Trophoblast cell (in vitro differentiated cells and primary cell): Measurements from ENCODE around the gene IFITM5.
"Not testable (repeated sequence)": the region's sequence is repeated elsewhere in the genome, so short reads cannot be mapped to it uniquely, and the experiment has no call there.

Source experiments
- DNase-seq, 2 donors: peaks; one replicate each; pipeline ENCODE4 v3.0.0-alpha.2; 2016
- H2AFZ ChIP-seq: 2 replicates; pipeline ENCODE4 v1.6.1; 2013; ENCODE audit warnings: low read length, moderate library complexity, mild to moderate bottlenecking; ENCODE audit not compliant: insufficient read depth, poor library complexity
- H2AK5ac ChIP-seq: 2 replicates; pipeline ENCODE4 v1.6.1; 2013; ENCODE audit warnings: mild to moderate bottlenecking, low read length
- H2BK120ac ChIP-seq: 2 replicates; pipeline ENCODE4 v1.6.1; 2013; ENCODE audit warnings: low read length, mild to moderate bottlenecking, moderate library complexity; ENCODE audit not compliant: insufficient read depth, poor library complexity
- H2BK12ac ChIP-seq: 2 replicates; pipeline ENCODE4 v1.6.1; 2013; ENCODE audit warnings: mild to moderate bottlenecking, low read length, moderate library complexity
- H2BK5ac ChIP-seq: 2 replicates; pipeline ENCODE4 v1.6.1; 2013; ENCODE audit warnings: low read length, low read depth, moderate library complexity, mild to moderate bottlenecking; ENCODE audit not compliant: poor library complexity
- H3K14ac ChIP-seq: 2 replicates; pipeline ENCODE4 v1.6.1; 2013; ENCODE audit warnings: mild to moderate bottlenecking, low read length
- H3K18ac ChIP-seq: 2 replicates; pipeline ENCODE4 v1.6.1; 2013; ENCODE audit warnings: mild to moderate bottlenecking, low read length
- H3K23ac ChIP-seq: 2 replicates; pipeline ENCODE4 v1.6.1; 2013; ENCODE audit warnings: low read length
- H3K27ac ChIP-seq: 2 replicates; pipeline ENCODE4 v1.5.1; 2013; ENCODE audit warnings: low read depth, mild to moderate bottlenecking, inconsistent platforms, low read length, moderate library complexity
- H3K27me3 ChIP-seq: 2 replicates; pipeline ENCODE4 v1.6.1; 2013; ENCODE audit warnings: inconsistent platforms, mild to moderate bottlenecking, low read length, moderate library complexity; ENCODE audit not compliant: insufficient read depth
- H3K36me3 ChIP-seq, 2 experiments: 1 replicate in 1 of 2; 2 replicates in 1 of 2; pipeline ENCODE4 v1.6.1; 2013; ENCODE audit warnings: low read length in 2 of 2, mild to moderate bottlenecking in 2 of 2, moderate library complexity in 1 of 2; ENCODE audit not compliant: insufficient read depth in 2 of 2, control insufficient read depth in 1 of 2
- H3K4ac ChIP-seq: 2 replicates; pipeline ENCODE4 v1.6.1; 2013; ENCODE audit warnings: low read depth, mild to moderate bottlenecking, low read length, moderate library complexity
- H3K4me1 ChIP-seq, 2 experiments: 1 replicate in 1 of 2; 2 replicates in 1 of 2; pipeline ENCODE4 v1.6.1; 2013; ENCODE audit warnings: low read length in 2 of 2, mild to moderate bottlenecking in 2 of 2, moderate library complexity in 1 of 2; ENCODE audit not compliant: insufficient read depth in 2 of 2, control insufficient read depth in 1 of 2
- H3K4me2 ChIP-seq: 2 replicates; pipeline ENCODE4 v1.6.1; 2013; ENCODE audit warnings: inconsistent platforms, mild to moderate bottlenecking, low read length, moderate library complexity
- H3K4me3 ChIP-seq: 2 replicates; pipeline ENCODE4 v1.5.1; 2013; ENCODE audit warnings: mild to moderate bottlenecking, low read depth, low read length, inconsistent platforms
- H3K79me1 ChIP-seq: one replicate; pipeline ENCODE4 v1.6.1; 2013; ENCODE audit warnings: low read length
- H3K79me2 ChIP-seq: 2 replicates; pipeline ENCODE4 v1.6.1; 2013; ENCODE audit warnings: low read length, mild to moderate bottlenecking; ENCODE audit not compliant: control insufficient read depth, insufficient read depth, poor library complexity
- H3K9ac ChIP-seq: 2 replicates; pipeline ENCODE4 v1.6.1; 2013; ENCODE audit warnings: mild to moderate bottlenecking, low read length
- H3K9me3 ChIP-seq: 2 replicates; pipeline ENCODE4 v1.6.1; 2013; ENCODE audit warnings: low read depth, mild to moderate bottlenecking, control low read depth, inconsistent platforms, low read length; ENCODE audit not compliant: insufficient read depth
- H4K12ac ChIP-seq: 2 replicates; pipeline ENCODE4 v1.6.1; 2013; ENCODE audit warnings: low read depth, mild to moderate bottlenecking, low read length, moderate library complexity
- H4K8ac ChIP-seq: 2 replicates; pipeline ENCODE4 v1.6.1; 2013; ENCODE audit warnings: low read depth, mild to moderate bottlenecking, low read length, moderate library complexity
- H4K91ac ChIP-seq: one replicate; pipeline ENCODE4 v1.6.1; 2013; ENCODE audit warnings: low read depth, mild to moderate bottlenecking, low read length, moderate library complexity
- WGBS: extraction: QIAGEN DNeasy Blood & Tissue Kit; methylation state at CpG from one replicate; pipeline ENCODE4 v1.1.7; 2013; ENCODE audit warnings: missing lambda C conversion rate; ENCODE audit not compliant: insufficient read length, insufficient coverage; ENCODE audit errors: extremely low coverage; 5-methylcytosine and 5-hydroxymethylcytosine counted together

Gene IFITM5

GRCh38 chr11:311013-311748 is 11.9 kb upstream of the IFITM5 start:
- H3K79me2 ChIP-seq, H2BK12ac ChIP-seq, H3K23ac ChIP-seq, H4K8ac ChIP-seq, H2BK120ac ChIP-seq, H3K4ac ChIP-seq, H4K91ac ChIP-seq, H3K36me3 ChIP-seq, H3K27ac ChIP-seq, H3K27me3 ChIP-seq, H2BK5ac ChIP-seq, H3K14ac ChIP-seq, H3K9me3 ChIP-seq, DNase-seq, H3K4me2 ChIP-seq, H2AFZ ChIP-seq, H3K4me3 ChIP-seq, H4K12ac ChIP-seq, H3K18ac ChIP-seq, H2AK5ac ChIP-seq, H3K9ac ChIP-seq: not testable (repeated sequence)
- H3K79me1 ChIP-seq, result peaks cover 13% of the 10 kb centered on the region
- no CpG with 5 or more reads among the region's 71 CpGs for WGBS
- H3K4me1 ChIP-seq, result peaks cover 20 to 26% of the 10 kb centered on the region in 2 experiments

GRCh38 chr11:309979-310572 is 10.8 kb upstream of the IFITM5 start:
- WGBS, result no CpG with 5 or more reads among the region's 18 CpGs
- H3K4ac ChIP-seq, H3K18ac ChIP-seq: not testable (repeated sequence)

GRCh38 chr11:308740-309665 is 9.7 kb upstream of the IFITM5 start:
- H2BK5ac ChIP-seq, H2AFZ ChIP-seq, H3K4me3 ChIP-seq, H3K4me2 ChIP-seq, H3K27me3 ChIP-seq, H3K23ac ChIP-seq, H4K12ac ChIP-seq, H3K9ac ChIP-seq, H3K9me3 ChIP-seq, H4K91ac ChIP-seq, H3K27ac ChIP-seq, H3K36me3 ChIP-seq, H4K8ac ChIP-seq, H3K4ac ChIP-seq, H3K14ac ChIP-seq, H3K18ac ChIP-seq, H2AK5ac ChIP-seq, H2BK12ac ChIP-seq, H3K79me2 ChIP-seq, H2BK120ac ChIP-seq: not testable (repeated sequence)
- peaks cover 12% of the 10 kb centered on the region for H3K79me1 ChIP-seq
- DNase-seq, result peak; percentile 90 to 94
- H3K4me1 ChIP-seq, result peaks cover 18 to 24% of the 10 kb centered on the region in 2 experiments
- WGBS, result no CpG with 5 or more reads among the region's 24 CpGs

More at GRCh38 chr11:309979-310572, 10.8 kb upstream of the IFITM5 start:
- H3K79me2 ChIP-seq, H2BK12ac ChIP-seq, DNase-seq, H4K91ac ChIP-seq, H2AK5ac ChIP-seq, H3K4me3 ChIP-seq, H3K36me3 ChIP-seq, H3K14ac ChIP-seq, H2BK120ac ChIP-seq, H2AFZ ChIP-seq, H3K27ac ChIP-seq, H3K9me3 ChIP-seq, H3K9ac ChIP-seq, H3K23ac ChIP-seq, H4K8ac ChIP-seq, H3K27me3 ChIP-seq, H4K12ac ChIP-seq, H2BK5ac ChIP-seq: not testable (repeated sequence)
- Histone ChIP-seq H3K4me1 (peaks cover 20 to 26% of the 10 kb centered on the region in 2 experiments), H3K79me1 (peaks cover 13% of the 10 kb centered on the region), H3K4me2 (peak overlapping the region; percentile 0)
